Measurements from ENCODE around the gene STAT5A. TPM values are rescaled to one million over a fixed set of nuclear protein-coding genes. Genes with fewer than 3 reads are reported as not detected.

Gene STAT5A
- total and polyA plus RNA-seq, 3 donors from 2014 or later = 13.7 to 37.0 (median 27.8) TPM

DNA sequence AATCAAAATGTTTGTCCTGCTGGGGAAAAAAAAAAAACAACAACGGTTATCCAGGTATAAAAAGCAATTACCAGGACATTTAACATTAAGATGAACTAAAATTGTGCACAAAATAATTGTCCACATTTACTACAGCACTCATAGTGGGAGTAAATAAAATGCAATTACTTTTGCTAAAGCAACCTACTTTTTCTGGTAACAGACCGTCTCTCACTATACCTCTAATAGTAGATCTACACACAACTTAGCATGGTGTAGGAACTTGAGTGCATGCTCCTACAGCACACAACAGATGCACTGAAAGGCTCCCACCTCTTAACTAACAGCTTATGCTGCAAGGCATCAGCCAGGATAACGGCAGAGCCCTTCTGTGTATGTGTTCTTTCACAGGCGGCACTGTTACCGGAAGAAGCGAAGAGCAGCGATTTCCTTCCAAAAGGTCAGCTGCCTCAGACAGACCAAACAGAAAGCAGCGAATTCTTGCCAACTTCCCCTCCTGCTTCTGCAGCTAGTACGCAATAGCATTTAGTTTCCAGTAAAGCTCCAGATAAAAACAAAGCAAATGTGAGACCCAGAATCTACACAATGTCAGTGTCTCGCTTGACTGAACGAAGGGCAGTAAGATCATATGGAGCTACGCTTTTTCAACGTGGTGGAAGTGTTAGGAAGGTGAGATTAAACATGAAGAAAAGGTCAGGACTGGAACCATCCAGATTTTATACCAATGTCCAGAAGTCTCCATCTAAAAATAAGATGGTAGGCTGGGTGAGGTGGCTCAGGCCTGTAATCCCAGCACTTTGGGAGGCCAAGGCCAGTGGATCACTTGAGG is 39.7 kb upstream of the STAT5A start:
- peak; percentile 92 for DNase-seq
- TF ChIP-seq, protein P1, sequence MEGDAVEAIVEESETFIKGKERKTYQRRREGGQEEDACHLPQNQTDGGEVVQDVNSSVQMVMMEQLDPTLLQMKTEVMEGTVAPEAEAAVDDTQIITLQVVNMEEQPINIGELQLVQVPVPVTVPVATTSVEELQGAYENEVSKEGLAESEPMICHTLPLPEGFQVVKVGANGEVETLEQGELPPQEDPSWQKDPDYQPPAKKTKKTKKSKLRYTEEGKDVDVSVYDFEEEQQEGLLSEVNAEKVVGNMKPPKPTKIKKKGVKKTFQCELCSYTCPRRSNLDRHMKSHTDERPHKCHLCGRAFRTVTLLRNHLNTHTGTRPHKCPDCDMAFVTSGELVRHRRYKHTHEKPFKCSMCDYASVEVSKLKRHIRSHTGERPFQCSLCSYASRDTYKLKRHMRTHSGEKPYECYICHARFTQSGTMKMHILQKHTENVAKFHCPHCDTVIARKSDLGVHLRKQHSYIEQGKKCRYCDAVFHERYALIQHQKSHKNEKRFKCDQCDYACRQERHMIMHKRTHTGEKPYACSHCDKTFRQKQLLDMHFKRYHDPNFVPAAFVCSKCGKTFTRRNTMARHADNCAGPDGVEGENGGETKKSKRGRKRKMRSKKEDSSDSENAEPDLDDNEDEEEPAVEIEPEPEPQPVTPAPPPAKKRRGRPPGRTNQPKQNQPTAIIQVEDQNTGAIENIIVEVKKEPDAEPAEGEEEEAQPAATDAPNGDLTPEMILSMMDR (IDR thresholded peaks at IDR 0.05) = no peak
- peak; percentile 11 for TF ChIP-seq POLR2A (IDR thresholded peaks at IDR 0.05)
- 35 to 49% methylated on average over 13 of the region's 13 CpGs for WGBS, 2 donors
- H3K36me3 ChIP-seq (ENCODE audit: low read depth, missing control alignments) = no peaks in the 10 kb centered on the region
- intact Hi-C loops (cut with DNase I; ENCODE audit: low total_unique reads) = no loop called here
- H3K9me3 ChIP-seq = no peaks in the 10 kb centered on the region
- peak overlapping the region; percentile 83 to 93 for H3K27ac ChIP-seq
- H3K27me3 ChIP-seq = no peaks in the 10 kb centered on the region
- peaks cover 33% of the 10 kb centered on the region for H3K4me1 ChIP-seq
- H3K4me3 ChIP-seq = peak overlapping the region in 1 of 2 donors; percentile 22

DNA sequence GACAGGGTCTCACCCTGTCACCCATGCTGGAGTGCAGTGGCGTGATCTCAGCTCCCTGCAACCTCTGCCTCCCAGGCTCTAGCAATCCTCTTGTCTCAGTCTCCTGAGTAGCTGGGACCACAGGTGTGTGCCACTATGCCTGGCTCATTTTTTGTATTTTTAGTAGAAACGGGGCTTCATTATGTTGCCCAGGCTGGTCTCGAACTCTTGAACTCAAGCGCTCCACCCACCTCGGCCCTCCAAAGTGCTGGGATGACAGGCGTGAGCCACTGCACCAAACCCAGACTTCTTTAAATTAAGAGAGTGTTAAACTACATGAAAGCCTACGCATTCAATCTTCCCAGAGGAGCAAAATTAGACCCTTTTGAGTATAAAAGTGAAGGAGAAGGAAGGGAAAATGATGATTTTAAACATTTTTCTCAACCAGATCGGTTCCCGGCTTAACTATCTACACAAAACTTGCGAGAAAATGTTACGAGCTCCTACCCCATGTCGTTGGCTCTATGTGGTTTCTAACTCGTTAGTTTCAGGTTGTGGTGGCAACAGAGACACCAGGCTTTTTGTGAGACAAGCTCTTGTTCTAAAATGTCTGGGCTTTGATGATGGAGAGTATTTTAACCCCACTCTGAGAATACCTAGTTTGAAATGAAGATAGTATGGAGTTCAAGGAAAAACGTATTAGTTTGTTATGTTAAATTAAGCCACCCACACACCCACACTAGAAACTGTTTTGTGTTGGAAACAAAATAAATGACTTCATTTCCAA is 38.4 kb upstream of the STAT5A start:
- H3K4me3 ChIP-seq = no peak overlapping the region
- TF ChIP-seq, protein P1 (IDR thresholded peaks at IDR 0.05) = no peak
- no peak for TF ChIP-seq POLR2A (IDR thresholded peaks at IDR 0.05)
- H3K27ac ChIP-seq = peak overlapping the region; percentile 83 to 93
- no peaks in the 10 kb centered on the region for H3K27me3 ChIP-seq
- DNase-seq = no peak
- no peaks in the 10 kb centered on the region for H3K9me3 ChIP-seq
- H3K36me3 ChIP-seq (ENCODE audit: low read depth, missing control alignments) = no peaks in the 10 kb centered on the region
- 84 to 87% methylated on average over 14 of the region's 14 CpGs for WGBS, 2 donors
- peaks cover 33% of the 10 kb centered on the region for H3K4me1 ChIP-seq
- intact Hi-C loops (cut with DNase I; ENCODE audit: low total_unique reads) = no loop called here

DNA sequence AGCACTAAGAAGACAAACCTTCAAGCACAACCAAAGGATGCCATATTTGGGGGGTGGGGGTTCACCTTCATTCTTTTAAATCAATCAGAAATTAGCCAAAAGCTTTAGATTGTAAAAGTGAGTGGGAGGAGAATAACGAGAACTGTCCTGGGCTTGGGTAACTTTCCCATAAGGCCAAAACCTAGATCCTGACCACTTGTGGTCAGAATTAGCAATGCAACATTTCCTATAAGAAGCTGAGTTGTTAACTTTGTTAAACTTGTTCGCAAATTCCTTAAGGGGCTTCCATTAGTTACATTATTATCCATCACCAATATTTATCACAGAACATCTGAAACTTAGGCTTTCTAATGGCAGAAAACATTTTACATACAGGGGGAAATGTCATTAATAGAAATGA is 37.2 kb upstream of the STAT5A start:
- no peaks in the 10 kb centered on the region for H3K27me3 ChIP-seq
- DNase-seq = no peak
- no peaks in the 10 kb centered on the region for H3K36me3 ChIP-seq (ENCODE audit: low read depth, missing control alignments)
- no peak overlapping the region for H3K4me3 ChIP-seq
- WGBS, 2 donors = 46 to 52% methylated on average over 2 of the region's 2 CpGs
- no peaks in the 10 kb centered on the region for H3K9me3 ChIP-seq
- no peak overlapping the region for H3K27ac ChIP-seq
- intact Hi-C loops (cut with DNase I; ENCODE audit: low total_unique reads) = no loop called here
- no peak for TF ChIP-seq POLR2A (IDR thresholded peaks at IDR 0.05)
- TF ChIP-seq, protein P1 (IDR thresholded peaks at IDR 0.05) = peak in 1 of 3 experiments; percentile 25
- H3K4me1 ChIP-seq = peaks cover 33% of the 10 kb centered on the region

DNA sequence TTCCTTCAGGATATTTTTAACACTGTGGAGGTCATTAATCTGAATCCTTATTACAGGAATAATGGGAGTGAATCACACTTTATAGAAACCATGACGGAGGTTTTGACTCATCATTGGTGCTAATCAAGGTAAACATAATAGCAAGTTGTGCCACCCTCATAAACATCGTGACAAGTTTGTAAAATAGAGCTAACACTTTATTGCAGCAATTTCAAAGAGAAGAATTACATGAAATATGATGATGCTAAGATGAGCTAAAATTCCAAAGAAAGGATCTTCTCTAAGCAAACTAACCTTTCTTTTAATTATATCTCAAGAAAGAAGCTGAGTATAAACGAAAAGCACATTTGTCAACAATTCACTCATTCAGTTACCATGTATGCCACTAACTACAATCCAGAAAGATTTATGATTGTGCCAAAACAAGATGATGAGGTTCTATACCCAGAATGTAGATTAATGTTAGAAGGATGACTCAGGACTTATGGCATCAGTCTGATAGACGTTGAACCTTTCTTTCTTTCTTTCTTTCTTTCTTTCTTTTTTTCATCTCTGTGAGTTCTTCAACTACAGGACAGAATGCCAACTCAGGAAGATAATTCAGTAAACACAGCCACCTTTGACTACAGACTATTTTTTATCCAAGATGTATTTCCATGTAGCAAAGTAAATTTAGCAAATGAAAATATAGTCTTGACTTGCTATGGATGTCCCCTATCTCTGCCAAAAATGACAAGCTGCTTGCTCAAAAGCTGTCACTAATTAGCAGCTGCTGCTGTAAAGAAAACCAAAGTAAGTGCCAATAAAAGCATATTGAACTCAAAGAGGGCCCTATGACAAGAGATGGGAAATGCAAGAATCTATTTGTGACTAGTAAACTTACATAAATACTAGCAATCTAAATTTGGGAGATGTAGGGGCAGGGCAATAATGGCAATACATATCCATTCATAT is 35.4 kb upstream of the STAT5A start:
- TF ChIP-seq POLR2A (IDR thresholded peaks at IDR 0.05) = no peak
- TF ChIP-seq, protein P1 (IDR thresholded peaks at IDR 0.05) = no peak
- Histone ChIP-seq H3K4me3 (no peak overlapping the region), H3K4me1 (peaks cover 19% of the 10 kb centered on the region), H3K36me3 (ENCODE audit: low read depth, missing control alignments) (no peaks in the 10 kb centered on the region), H3K27me3 (no peaks in the 10 kb centered on the region), H3K27ac (no peak overlapping the region), H3K9me3 (no peaks in the 10 kb centered on the region)
- intact Hi-C loops (cut with DNase I; ENCODE audit: low total_unique reads) = no loop called here
- DNase-seq = no peak
- 56 to 62% methylated on average over 4 of the region's 4 CpGs for WGBS, 2 donors
